LoVo (cell line): ENCODE results near the gene MAEA.
"Not testable (repeated sequence)": the region's sequence is repeated elsewhere in the genome, so short reads cannot be mapped to it uniquely, and the experiment has no call there.

ENCODE experiments used
- DNase-seq: peaks from one replicate; pipeline ENCODE4 v3.0.0-alpha.2; 2016; ENCODE audit warnings: low spot score

MAEA gene

GRCh38 chr4:1367230-1367935 lies 77.7 kb downstream of the MAEA start:
- DNase-seq: no peak

- no peak for DNase-seq
Measured at GRCh38 chr4:1367936-1368289, 78.2 kb downstream of the MAEA start.

GRCh38 chr4:1368421-1369090 lies 78.9 kb downstream of the MAEA start:
- DNase-seq: no peak

- DNase-seq: no peak
Measured at GRCh38 chr4:1369091-1369450, 79.4 kb downstream of the MAEA start.

GRCh38 chr4:1369479-1370079 lies 79.9 kb downstream of the MAEA start:
- no peak for DNase-seq

GRCh38 chr4:1370321-1371124 lies 80.8 kb downstream of the MAEA start:
- DNase-seq: no peak

GRCh38 chr4:1371176-1372165 lies 81.8 kb downstream of the MAEA start:
- DNase-seq: no peak

- DNase-seq: not testable (repeated sequence)
Measured at GRCh38 chr4:1372576-1372975, 82.9 kb downstream of the MAEA start.

GRCh38 chr4:1373892-1374705 lies 84.4 kb downstream of the MAEA start:
- no peak for DNase-seq

- DNase-seq: no peak
Measured at GRCh38 chr4:1374706-1375045, 85.0 kb downstream of the MAEA start.

GRCh38 chr4:1375051-1375721 lies 85.5 kb downstream of the MAEA start:
- no peak for DNase-seq

- no peak for DNase-seq
Measured at GRCh38 chr4:1375761-1376322, 86.2 kb downstream of the MAEA start.

GRCh38 chr4:1376391-1376840 lies 86.7 kb downstream of the MAEA start:
- no peak for DNase-seq

- no peak for DNase-seq
Measured at GRCh38 chr4:1376841-1377605, 87.3 kb downstream of the MAEA start.

GRCh38 chr4:1377606-1378261 lies 88.0 kb downstream of the MAEA start:
- no peak for DNase-seq

- no peak for DNase-seq
Measured at GRCh38 chr4:1378559-1379231, 89.0 kb downstream of the MAEA start.

- DNase-seq: no peak
Measured at GRCh38 chr4:1379351-1379781, 89.7 kb downstream of the MAEA start.
